ENCODE data around the gene INTS14.
"Not testable (repeated sequence)": the region's sequence is repeated elsewhere in the genome, so short reads cannot be mapped to it uniquely, and the experiment has no call there.

INTS14 gene

DNA sequence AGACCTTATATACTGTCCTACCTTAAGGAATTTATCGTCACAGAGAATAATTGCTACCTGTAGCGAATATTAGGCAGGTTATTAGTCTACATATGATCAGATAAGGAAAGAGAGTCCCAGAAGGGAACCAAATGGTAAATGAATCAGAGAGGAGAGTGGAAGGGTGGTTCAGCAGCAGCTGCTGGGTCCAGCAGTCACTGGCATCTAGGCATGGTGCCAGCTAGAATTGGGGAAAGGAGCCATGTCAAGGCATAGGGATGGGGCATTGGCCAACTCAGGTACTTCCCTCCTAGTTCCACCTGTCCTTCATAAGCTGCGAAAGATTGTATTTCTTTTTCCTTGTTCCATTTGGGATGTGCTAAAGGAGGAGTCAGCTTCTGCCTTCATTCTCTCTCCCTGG lies 57.2 kb downstream of the INTS14 start:
- peaks cover 9% of the 10 kb centered on the region for H3K4me1 ChIP-seq (ENCODE audit: control insufficient read depth, insufficient read depth, low read length)
- no peak overlapping the region for H3K9ac ChIP-seq (ENCODE audit: low read length)
- no peaks in the 10 kb centered on the region for H3K9me3 ChIP-seq (ENCODE audit: control insufficient read depth, insufficient read depth, low read depth, low read length)
- peaks cover 55% of the 10 kb centered on the region for H3K36me3 ChIP-seq (ENCODE audit: control insufficient read depth, insufficient read depth, low read length)
- no peak overlapping the region for H3K27ac ChIP-seq (ENCODE audit: low read depth, low read length)
- no peak overlapping the region for H3K4me3 ChIP-seq (ENCODE audit: low read depth, low read length)
- H3K27me3 ChIP-seq (ENCODE audit: control insufficient read depth, insufficient read depth, low read length), result no peaks in the 10 kb centered on the region

DNA sequence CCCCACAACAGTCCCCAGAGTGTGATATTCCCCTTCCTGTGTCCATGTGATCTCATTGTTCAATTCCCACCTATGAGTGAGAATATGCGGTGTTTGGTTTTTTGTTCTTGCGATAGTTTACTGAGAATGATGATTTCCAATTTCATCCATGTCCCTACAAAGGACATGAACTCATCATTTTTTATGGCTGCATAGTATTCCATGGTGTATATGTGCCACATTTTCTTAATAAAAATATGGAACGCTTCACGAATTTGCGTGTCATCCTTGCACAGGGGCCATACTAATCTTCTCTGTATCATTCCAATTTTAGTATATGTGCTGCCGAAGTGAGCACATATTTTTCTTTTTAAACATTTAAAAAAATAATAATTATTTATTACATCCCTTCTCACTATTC lies 58.1 kb downstream of the INTS14 start:
- H3K27ac ChIP-seq (ENCODE audit: low read depth, low read length); H3K27me3 ChIP-seq (ENCODE audit: control insufficient read depth, insufficient read depth, low read length): not testable (repeated sequence)
- H3K36me3 ChIP-seq (ENCODE audit: control insufficient read depth, insufficient read depth, low read length), result peaks cover 47% of the 10 kb centered on the region

GRCh38 chr15:65551183-65551582 lies 59.7 kb downstream of the INTS14 start:
- Histone ChIP-seq H3K9me3 (ENCODE audit: control insufficient read depth, insufficient read depth, low read depth, low read length) (no peaks in the 10 kb centered on the region), H3K4me1 (ENCODE audit: control insufficient read depth, insufficient read depth, low read length) (peaks cover 9% of the 10 kb centered on the region), H3K9ac (ENCODE audit: low read length) (no peak overlapping the region), H3K36me3 (ENCODE audit: control insufficient read depth, insufficient read depth, low read length) (peaks cover 32% of the 10 kb centered on the region), H3K4me3 (ENCODE audit: low read depth, low read length) (no peak overlapping the region), H3K27ac (ENCODE audit: low read depth, low read length) (no peak overlapping the region), H3K27me3 (ENCODE audit: control insufficient read depth, insufficient read depth, low read length) (no peaks in the 10 kb centered on the region)

More for the DNA sequence above, 58.1 kb downstream of the INTS14 start:
- not testable (repeated sequence) for H3K4me3 ChIP-seq (ENCODE audit: low read depth, low read length); H3K9me3 ChIP-seq (ENCODE audit: control insufficient read depth, insufficient read depth, low read depth, low read length); H3K9ac ChIP-seq (ENCODE audit: low read length); H3K4me1 ChIP-seq (ENCODE audit: control insufficient read depth, insufficient read depth, low read length)

DNA sequence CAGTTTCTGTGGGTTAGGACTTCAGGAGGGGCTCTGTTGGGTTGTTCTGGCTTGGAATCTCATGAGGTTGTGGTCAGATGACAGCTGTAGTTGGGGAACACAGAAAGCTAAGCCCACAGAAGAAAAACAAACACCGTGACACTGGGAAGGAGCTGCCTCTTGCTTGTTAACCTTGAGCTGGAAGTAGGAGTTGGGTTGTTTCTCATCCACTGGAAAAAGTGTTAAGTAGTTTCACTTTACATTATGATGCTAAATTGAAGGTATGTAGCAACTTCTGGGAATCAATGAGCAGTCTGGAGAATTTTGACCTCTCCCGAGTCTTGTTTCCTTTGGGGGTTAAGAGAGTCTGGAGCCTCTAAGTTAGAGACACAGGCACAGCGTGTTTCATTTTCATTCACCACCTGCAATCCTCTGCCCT lies 60.2 kb downstream of the INTS14 start:
- no peaks in the 10 kb centered on the region for H3K9me3 ChIP-seq (ENCODE audit: control insufficient read depth, insufficient read depth, low read depth, low read length)
- peaks cover 27% of the 10 kb centered on the region for H3K36me3 ChIP-seq (ENCODE audit: control insufficient read depth, insufficient read depth, low read length)
- no peak overlapping the region for H3K9ac ChIP-seq (ENCODE audit: low read length)
- no peaks in the 10 kb centered on the region for H3K27me3 ChIP-seq (ENCODE audit: control insufficient read depth, insufficient read depth, low read length)
- no peak overlapping the region for H3K27ac ChIP-seq (ENCODE audit: low read depth, low read length)
- peaks cover 9% of the 10 kb centered on the region for H3K4me1 ChIP-seq (ENCODE audit: control insufficient read depth, insufficient read depth, low read length)
- no peak overlapping the region for H3K4me3 ChIP-seq (ENCODE audit: low read depth, low read length)

DNA sequence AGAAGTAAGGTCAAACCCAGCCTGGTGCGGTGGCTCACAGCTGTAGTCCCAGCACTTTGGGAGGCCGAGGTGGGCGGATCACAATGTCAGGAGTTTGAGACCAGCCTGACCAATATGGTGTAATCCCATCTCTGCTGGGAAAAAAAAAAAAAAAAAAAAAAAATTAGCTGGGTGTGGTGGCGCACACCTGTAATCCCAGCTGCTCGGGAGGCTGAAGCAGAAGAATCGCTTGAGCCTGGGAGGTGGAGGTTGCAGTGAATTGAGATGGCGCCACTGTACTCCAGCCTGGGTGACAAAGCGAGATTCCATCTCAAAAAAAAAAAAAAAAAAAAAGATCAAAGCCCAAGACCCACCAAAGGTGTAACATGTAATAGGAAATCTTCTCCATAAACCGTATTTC lies 61.6 kb downstream of the INTS14 start:
- not testable (repeated sequence) for H3K4me3 ChIP-seq (ENCODE audit: low read depth, low read length); H3K9ac ChIP-seq (ENCODE audit: low read length); H3K27me3 ChIP-seq (ENCODE audit: control insufficient read depth, insufficient read depth, low read length); H3K9me3 ChIP-seq (ENCODE audit: control insufficient read depth, insufficient read depth, low read depth, low read length); H3K4me1 ChIP-seq (ENCODE audit: control insufficient read depth, insufficient read depth, low read length); H3K27ac ChIP-seq (ENCODE audit: low read depth, low read length)
- peaks cover 15% of the 10 kb centered on the region for H3K36me3 ChIP-seq (ENCODE audit: control insufficient read depth, insufficient read depth, low read length)

DNA sequence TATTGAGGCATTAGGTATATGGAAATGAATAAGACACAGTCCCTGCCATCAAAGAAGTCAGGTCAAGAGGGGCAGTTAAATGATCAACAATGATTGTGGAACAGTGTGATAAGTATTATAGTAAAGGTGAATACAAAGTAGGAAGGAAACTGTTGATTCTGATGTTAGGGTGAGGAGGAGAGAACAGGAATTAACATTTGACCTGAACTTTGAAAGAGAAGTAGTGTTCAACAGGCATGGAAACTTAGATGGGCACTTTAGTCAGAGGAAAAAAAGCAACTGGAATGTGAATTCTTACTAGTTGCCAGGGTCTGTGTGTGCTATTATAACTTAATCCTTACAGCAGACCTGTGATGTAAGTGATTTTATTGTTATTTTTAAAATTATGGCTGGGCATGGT lies 63.1 kb downstream of the INTS14 start:
- peaks cover 9% of the 10 kb centered on the region for H3K4me1 ChIP-seq (ENCODE audit: control insufficient read depth, insufficient read depth, low read length)
- H3K27ac ChIP-seq (ENCODE audit: low read depth, low read length), result no peak overlapping the region

DNA sequence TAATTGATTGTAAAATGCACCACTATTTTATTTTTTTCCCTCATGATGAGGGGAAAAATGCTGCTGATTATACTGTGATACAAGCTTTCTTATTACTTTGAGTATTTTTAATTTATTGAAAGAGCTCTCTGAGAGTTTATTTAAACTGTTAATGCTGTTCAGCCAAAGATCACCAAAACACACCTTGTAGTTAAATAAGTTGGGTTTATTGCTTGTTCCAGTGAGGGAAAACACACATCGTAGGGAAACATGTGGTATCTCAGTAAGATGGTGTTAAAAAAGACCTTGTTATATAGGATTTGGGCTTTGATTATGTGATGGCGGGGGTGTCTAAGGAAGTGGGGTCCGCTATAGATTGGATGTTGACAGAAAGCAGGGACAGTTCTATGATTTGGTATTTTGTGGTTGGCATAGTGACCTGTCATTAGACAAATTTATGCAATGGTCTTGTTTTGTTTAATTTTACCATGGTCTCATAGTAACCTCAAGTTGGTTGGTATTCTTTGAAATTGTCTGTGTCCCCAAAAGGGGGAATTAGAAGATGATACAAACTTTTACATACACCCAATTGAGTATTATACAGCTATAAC lies 69.6 kb downstream of the INTS14 start:
- Histone ChIP-seq H3K27ac (ENCODE audit: low read depth, low read length) (no peak overlapping the region), H3K36me3 (ENCODE audit: control insufficient read depth, insufficient read depth, low read length) (no peaks in the 10 kb centered on the region), H3K9ac (ENCODE audit: low read length) (no peak overlapping the region), H3K27me3 (ENCODE audit: control insufficient read depth, insufficient read depth, low read length) (no peaks in the 10 kb centered on the region), H3K9me3 (ENCODE audit: control insufficient read depth, insufficient read depth, low read depth, low read length) (no peaks in the 10 kb centered on the region), H3K4me1 (ENCODE audit: control insufficient read depth, insufficient read depth, low read length) (no peaks in the 10 kb centered on the region), H3K4me3 (ENCODE audit: low read depth, low read length) (no peak overlapping the region)

More for the DNA sequence above, 63.1 kb downstream of the INTS14 start:
- Histone ChIP-seq H3K4me3 (ENCODE audit: low read depth, low read length) (no peak overlapping the region), H3K9me3 (ENCODE audit: control insufficient read depth, insufficient read depth, low read depth, low read length) (no peaks in the 10 kb centered on the region), H3K36me3 (ENCODE audit: control insufficient read depth, insufficient read depth, low read length) (peaks cover 3% of the 10 kb centered on the region; the same call in 1 of the 2 replicates), H3K27me3 (ENCODE audit: control insufficient read depth, insufficient read depth, low read length) (no peaks in the 10 kb centered on the region), H3K9ac (ENCODE audit: low read length) (no peak overlapping the region)

GRCh38 chr15:65540314-65540713 lies 70.6 kb downstream of the INTS14 start:
- H3K4me3 ChIP-seq (ENCODE audit: low read depth, low read length), result no peak overlapping the region
- H3K27ac ChIP-seq (ENCODE audit: low read depth, low read length), result no peak overlapping the region
- no peaks in the 10 kb centered on the region for H3K4me1 ChIP-seq (ENCODE audit: control insufficient read depth, insufficient read depth, low read length)
- H3K9ac ChIP-seq (ENCODE audit: low read length), result no peak overlapping the region
- H3K27me3 ChIP-seq (ENCODE audit: control insufficient read depth, insufficient read depth, low read length), result no peaks in the 10 kb centered on the region
- H3K36me3 ChIP-seq (ENCODE audit: control insufficient read depth, insufficient read depth, low read length), result no peaks in the 10 kb centered on the region
- H3K9me3 ChIP-seq (ENCODE audit: control insufficient read depth, insufficient read depth, low read depth, low read length), result no peaks in the 10 kb centered on the region

GRCh38 chr15:65535192-65535591 lies 75.7 kb downstream of the INTS14 start:
- H3K36me3 ChIP-seq (ENCODE audit: control insufficient read depth, insufficient read depth, low read length), result no peaks in the 10 kb centered on the region

GRCh38 chr15:65533057-65533756 lies 77.7 kb downstream of the INTS14 start:
- peaks cover 31% of the 10 kb centered on the region for H3K4me1 ChIP-seq (ENCODE audit: control insufficient read depth, insufficient read depth, low read length)
- no peaks in the 10 kb centered on the region for H3K9me3 ChIP-seq (ENCODE audit: control insufficient read depth, insufficient read depth, low read depth, low read length)
- H3K4me3 ChIP-seq (ENCODE audit: low read depth, low read length), result peak overlapping the region; percentile 14; the same call in 1 of the 2 replicates
- H3K36me3 ChIP-seq (ENCODE audit: control insufficient read depth, insufficient read depth, low read length), result no peaks in the 10 kb centered on the region
- H3K9ac ChIP-seq (ENCODE audit: low read length), result no peak overlapping the region
- no peak overlapping the region for H3K27ac ChIP-seq (ENCODE audit: low read depth, low read length)
- no peaks in the 10 kb centered on the region for H3K27me3 ChIP-seq (ENCODE audit: control insufficient read depth, insufficient read depth, low read length)

More at GRCh38 chr15:65535192-65535591, 75.7 kb downstream of the INTS14 start:
- Histone ChIP-seq H3K27me3 (ENCODE audit: control insufficient read depth, insufficient read depth, low read length) (no peaks in the 10 kb centered on the region), H3K4me1 (ENCODE audit: control insufficient read depth, insufficient read depth, low read length) (peaks cover 20% of the 10 kb centered on the region), H3K9ac (ENCODE audit: low read length) (no peak overlapping the region), H3K4me3 (ENCODE audit: low read depth, low read length) (no peak overlapping the region), H3K9me3 (ENCODE audit: control insufficient read depth, insufficient read depth, low read depth, low read length) (no peaks in the 10 kb centered on the region), H3K27ac (ENCODE audit: low read depth, low read length) (no peak overlapping the region)

DNA sequence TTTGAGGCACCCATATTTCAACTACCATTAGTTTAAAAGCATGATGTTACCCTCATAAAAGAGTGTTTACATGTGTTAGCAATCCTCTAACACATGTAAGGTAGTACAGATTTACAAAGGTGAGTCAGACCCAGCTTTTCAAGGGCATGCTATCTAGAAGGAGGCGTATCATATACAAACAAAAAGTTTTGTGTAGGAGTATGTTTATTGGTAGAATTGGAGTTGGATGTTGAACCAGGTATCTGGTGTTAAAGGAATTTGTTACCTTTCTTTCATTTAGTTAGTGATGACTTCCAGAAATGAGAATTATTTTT lies 78.2 kb downstream of the INTS14 start:
- H3K9me3 ChIP-seq (ENCODE audit: control insufficient read depth, insufficient read depth, low read depth, low read length), result no peaks in the 10 kb centered on the region
- H3K27ac ChIP-seq (ENCODE audit: low read depth, low read length), result no peak overlapping the region
- no peaks in the 10 kb centered on the region for H3K27me3 ChIP-seq (ENCODE audit: control insufficient read depth, insufficient read depth, low read length)
- H3K4me1 ChIP-seq (ENCODE audit: control insufficient read depth, insufficient read depth, low read length), result peaks cover 31% of the 10 kb centered on the region
- H3K9ac ChIP-seq (ENCODE audit: low read length), result no peak overlapping the region
- peak overlapping the region; percentile 14; the same call in 1 of the 2 replicates for H3K4me3 ChIP-seq (ENCODE audit: low read depth, low read length)
- H3K36me3 ChIP-seq (ENCODE audit: control insufficient read depth, insufficient read depth, low read length), result no peaks in the 10 kb centered on the region

Measured in HUES6 (cell line).